ENCODE data around the gene EDAR.

The EDAR gene

GRCh38 chr2:108870069-108870644, 118.9 kb downstream of the EDAR start:
- Mint-ChIP-seq H3K27ac (no peak overlapping the region), H3K27me3 (ENCODE audit: low read depth, poor library complexity) (no peaks in the 10 kb centered on the region), H3K4me3 (no peak overlapping the region), H3K9me3 (peaks cover 92% of the 10 kb centered on the region), H3K36me3 (ENCODE audit: low read depth) (peaks cover 100% of the 10 kb centered on the region), H3K4me1 (no peaks in the 10 kb centered on the region)
- DNase-seq = no peak
- TF ChIP-seq, protein P1, sequence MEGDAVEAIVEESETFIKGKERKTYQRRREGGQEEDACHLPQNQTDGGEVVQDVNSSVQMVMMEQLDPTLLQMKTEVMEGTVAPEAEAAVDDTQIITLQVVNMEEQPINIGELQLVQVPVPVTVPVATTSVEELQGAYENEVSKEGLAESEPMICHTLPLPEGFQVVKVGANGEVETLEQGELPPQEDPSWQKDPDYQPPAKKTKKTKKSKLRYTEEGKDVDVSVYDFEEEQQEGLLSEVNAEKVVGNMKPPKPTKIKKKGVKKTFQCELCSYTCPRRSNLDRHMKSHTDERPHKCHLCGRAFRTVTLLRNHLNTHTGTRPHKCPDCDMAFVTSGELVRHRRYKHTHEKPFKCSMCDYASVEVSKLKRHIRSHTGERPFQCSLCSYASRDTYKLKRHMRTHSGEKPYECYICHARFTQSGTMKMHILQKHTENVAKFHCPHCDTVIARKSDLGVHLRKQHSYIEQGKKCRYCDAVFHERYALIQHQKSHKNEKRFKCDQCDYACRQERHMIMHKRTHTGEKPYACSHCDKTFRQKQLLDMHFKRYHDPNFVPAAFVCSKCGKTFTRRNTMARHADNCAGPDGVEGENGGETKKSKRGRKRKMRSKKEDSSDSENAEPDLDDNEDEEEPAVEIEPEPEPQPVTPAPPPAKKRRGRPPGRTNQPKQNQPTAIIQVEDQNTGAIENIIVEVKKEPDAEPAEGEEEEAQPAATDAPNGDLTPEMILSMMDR (IDR thresholded peaks at IDR 0.05) = no peak

DNA sequence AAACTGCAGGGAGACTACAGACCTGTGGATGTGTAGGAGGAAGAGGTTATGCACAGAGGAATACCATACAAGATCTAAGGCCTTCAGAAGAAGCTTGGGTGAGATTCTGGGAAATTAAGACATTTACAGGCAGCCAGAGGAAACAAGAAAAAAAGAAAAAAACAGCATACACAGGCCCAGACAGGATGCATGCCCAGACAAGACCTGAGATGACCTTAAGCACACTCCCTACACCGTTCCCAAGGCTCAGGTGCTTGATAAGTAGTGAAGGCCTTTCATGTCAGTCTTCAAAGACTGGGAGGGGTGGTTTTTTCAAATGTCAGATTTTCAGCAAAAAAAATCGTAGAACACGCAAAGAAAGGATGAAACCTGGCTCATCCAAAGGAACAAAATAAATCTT, 119.5 kb downstream of the EDAR start:
- Mint-ChIP-seq H3K27ac (no peak overlapping the region), H3K4me1 (no peaks in the 10 kb centered on the region), H3K4me3 (no peak overlapping the region), H3K36me3 (ENCODE audit: low read depth) (peaks cover 99% of the 10 kb centered on the region), H3K9me3 (peaks cover 86% of the 10 kb centered on the region), H3K27me3 (ENCODE audit: low read depth, poor library complexity) (no peaks in the 10 kb centered on the region)
- TF ChIP-seq, protein P1 (IDR thresholded peaks at IDR 0.05) = no peak
- no peak for DNase-seq

DNA sequence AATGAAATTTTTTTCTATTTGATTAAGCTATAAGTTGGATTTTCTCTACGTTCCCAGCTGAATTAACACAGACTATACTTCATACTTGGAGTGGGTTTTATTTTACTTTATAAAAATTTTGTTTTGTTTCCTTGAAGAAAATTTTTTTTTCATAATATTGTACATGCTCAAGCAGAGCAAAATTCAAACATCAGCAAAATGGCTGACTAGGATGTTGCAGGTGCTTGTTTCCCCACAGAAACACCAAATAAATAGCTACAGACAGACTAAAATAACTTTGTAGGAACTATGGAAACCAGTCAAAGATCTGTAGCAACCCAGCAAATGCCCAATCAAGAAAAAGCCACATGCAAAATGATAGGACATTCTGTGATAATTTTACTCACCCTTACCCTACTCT, 120.1 kb downstream of the EDAR start:
- no peak overlapping the region for H3K4me3 Mint-ChIP-seq
- no peak for DNase-seq
- H3K9me3 Mint-ChIP-seq = peaks cover 80% of the 10 kb centered on the region
- TF ChIP-seq, protein P1 (IDR thresholded peaks at IDR 0.05) = no peak
- H3K4me1 Mint-ChIP-seq = no peaks in the 10 kb centered on the region
- H3K27ac Mint-ChIP-seq = no peak overlapping the region
- H3K36me3 Mint-ChIP-seq (ENCODE audit: low read depth) = peaks cover 96% of the 10 kb centered on the region
- H3K27me3 Mint-ChIP-seq (ENCODE audit: low read depth, poor library complexity) = no peaks in the 10 kb centered on the region

GRCh38 chr2:108866041-108866440, 123.0 kb downstream of the EDAR start:
- H3K27me3 Mint-ChIP-seq (ENCODE audit: low read depth, poor library complexity) = no peaks in the 10 kb centered on the region
- no peak overlapping the region for H3K27ac Mint-ChIP-seq
- H3K9me3 Mint-ChIP-seq = peaks cover 69% of the 10 kb centered on the region
- peaks cover 93% of the 10 kb centered on the region for H3K36me3 Mint-ChIP-seq (ENCODE audit: low read depth)
- H3K4me1 Mint-ChIP-seq = no peaks in the 10 kb centered on the region
- DNase-seq = no peak
- TF ChIP-seq, protein P1 (IDR thresholded peaks at IDR 0.05) = no peak
- H3K4me3 Mint-ChIP-seq = no peak overlapping the region

DNA sequence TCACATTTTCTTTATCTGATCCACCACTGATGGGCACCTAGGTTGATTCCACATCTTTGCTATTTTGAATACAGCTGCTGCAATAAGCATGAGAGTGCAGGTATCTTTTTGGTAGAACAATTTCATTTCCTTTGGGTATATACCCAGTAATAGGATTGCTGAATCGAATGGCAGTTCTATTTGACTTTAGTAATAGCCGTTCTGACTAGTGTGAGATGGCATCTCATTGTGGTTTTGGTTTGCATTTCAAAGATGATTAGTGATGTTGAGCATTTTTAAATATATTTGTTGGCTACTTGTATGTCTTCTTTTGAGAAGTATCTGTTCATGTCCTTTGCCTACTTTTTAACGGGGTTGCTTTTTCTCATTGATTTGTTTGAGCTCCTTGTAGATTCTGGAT, 130.1 kb downstream of the EDAR start:
- no peak overlapping the region for H3K4me3 Mint-ChIP-seq
- H3K4me1 Mint-ChIP-seq = no peaks in the 10 kb centered on the region
- peaks cover 71% of the 10 kb centered on the region for H3K36me3 Mint-ChIP-seq (ENCODE audit: low read depth)
- TF ChIP-seq, protein P1 (IDR thresholded peaks at IDR 0.05) = no peak
- H3K9me3 Mint-ChIP-seq = peaks cover 48% of the 10 kb centered on the region
- no peak overlapping the region for H3K27ac Mint-ChIP-seq
- DNase-seq = no peak
- H3K27me3 Mint-ChIP-seq (ENCODE audit: low read depth, poor library complexity) = no peaks in the 10 kb centered on the region

- TF ChIP-seq, protein P1 (IDR thresholded peaks at IDR 0.05) = no peak
- no peak for DNase-seq
- Mint-ChIP-seq H3K4me3 (no peak overlapping the region), H3K27me3 (ENCODE audit: low read depth, poor library complexity) (no peaks in the 10 kb centered on the region), H3K4me1 (no peaks in the 10 kb centered on the region), H3K36me3 (ENCODE audit: low read depth) (peaks cover 71% of the 10 kb centered on the region), H3K9me3 (peaks cover 26% of the 10 kb centered on the region), H3K27ac (no peak overlapping the region)
Observed at GRCh38 chr2:108855194-108855593, 133.8 kb downstream of the EDAR start.
